Measurements from ENCODE around the gene ASTE1. TPM values are rescaled to one million over a fixed set of nuclear protein-coding genes. Genes with fewer than 3 reads are reported as not detected.
A peak's percentile ranks its signal among the peaks of the same experiment; 100 is the strongest.

Gene ASTE1
- total and polyA plus RNA-seq, 9 of the 15 experiments (the other 6 are each of a cell fraction or from before 2014, with no cell fraction given) = 3.5 to 12.1 (median 6.9) TPM

GRCh38 chr3:131026321-131027151, at the start of gene ASTE1, which contains the start of gene NEK11 (continued):
- TF ChIP-seq PHF8 (IDR thresholded peaks at IDR 0.05; ENCODE audit: borderline replicate concordance, low read length) = peak; percentile 84; the same call in 1 of the 2 replicates
- 0 out of 2 replicates have a peak, but pooled peaks have one; percentile 38 for TF ChIP-seq E2F3 (CRISPR knock-in tag; IDR thresholded peaks at IDR 0.05)
- peak; percentile 88 for TF ChIP-seq MGA (IDR thresholded peaks at IDR 0.05)
- TF ChIP-seq HDAC8 (tag; IDR thresholded peaks at IDR 0.05) = peak; percentile 32; the same call in 1 of the 2 replicates
- TF ChIP-seq SMC3 (conservative IDR thresholded peaks at IDR 0.05; ENCODE audit: insufficient read depth, low read depth, low read length) = no peak
- TF ChIP-seq RAD21 (CRISPR knock-in tag; conservative IDR thresholded peaks at IDR 0.05 in 1 of 2, IDR thresholded peaks at IDR 0.05 in 1 of 2) = no peak
- TF ChIP-seq NR2C2 (CRISPR knock-in tag; IDR thresholded peaks at IDR 0.05) = 0 out of 2 replicates have a peak, but pooled peaks have one; percentile 30
- peak; percentile 58; the same call in 1 of the 2 replicates for TF ChIP-seq NR2C2 (tag; IDR thresholded peaks at IDR 0.05)
- TF ChIP-seq CREM (IDR thresholded peaks at IDR 0.05; ENCODE audit: low read depth) = peak; percentile 58
- TF ChIP-seq NR3C1 (CRISPR knock-in tag; IDR thresholded peaks at IDR 0.05) = 0 out of 2 replicates have a peak, but pooled peaks have one; percentile 35
- peak; percentile 87 for TF ChIP-seq L3MBTL2 (IDR thresholded peaks at IDR 0.05)
- peak; percentile 79 for TF ChIP-seq RBM22 (IDR thresholded peaks at IDR 0.05; ENCODE audit: low read depth, low read length, poor library complexity, severe bottlenecking)
- TF ChIP-seq ZNF639 (CRISPR knock-in tag; conservative IDR thresholded peaks at IDR 0.05 in 1 of 2, IDR thresholded peaks at IDR 0.05 in 1 of 2) = peak in 1 of 2 experiments; percentile 68; a peak in 1 of 4 replicates

Measured in K562 (cell line).